HG03108 (cell line): Measurements from ENCODE around the gene AQP12A.

Experiments used
- ATAC-seq: cut with Tn5 transposase; IDR thresholded peaks from one replicate; pipeline ENCODE4 v1.9.1; 2021; ENCODE audit warnings: moderate library complexity; ENCODE audit not compliant: unreplicated experiment

The AQP12A gene

GRCh38 chr2:240737958-240738357 lies 46.3 kb downstream of the AQP12A start:
- no peak for ATAC-seq

GRCh38 chr2:240739797-240740196 lies 48.1 kb downstream of the AQP12A start:
- ATAC-seq, result no peak

- ATAC-seq, result no peak
Measured at GRCh38 chr2:240741091-240741490, 49.4 kb downstream of the AQP12A start.

- ATAC-seq, result no peak
Measured at GRCh38 chr2:240742602-240743095, 51.0 kb downstream of the AQP12A start.

- ATAC-seq, result no peak
Measured at GRCh38 chr2:240745456-240745855, 53.8 kb downstream of the AQP12A start.

GRCh38 chr2:240745962-240746361 lies 54.3 kb downstream of the AQP12A start:
- no peak for ATAC-seq

- no peak for ATAC-seq
Measured at GRCh38 chr2:240746671-240747070, 55.0 kb downstream of the AQP12A start.

GRCh38 chr2:240747256-240747655 lies 55.6 kb downstream of the AQP12A start:
- ATAC-seq, result no peak
